Upper lobe of right lung (tissue), 1 donor: Measurements from ENCODE around the gene IL17RC. TPM values are rescaled to one million over a fixed set of nuclear protein-coding genes. Genes with fewer than 3 reads are reported as not detected.
A peak's percentile ranks its signal among the peaks of the same experiment; 100 is the strongest.
"Not testable (repeated sequence)": the region's sequence is repeated elsewhere in the genome, so short reads cannot be mapped to it uniquely, and the experiment has no call there.

Experiments used
- ATAC-seq: fragments of 200-7000 bp; cut with Tn5 transposase; one replicate; pipeline ENCODE4 v1.9.1; 2020; ENCODE audit warnings: mild to moderate bottlenecking, moderate library complexity
- DNase-seq: peaks from one replicate; pipeline ENCODE4 v3.0.0-alpha.2; 2020
- H3K27ac ChIP-seq: fragments of 200-600 bp; one replicate; pipeline ENCODE4 v1.8.0; 2022
- H3K27me3 ChIP-seq: fragments of 200-600 bp; one replicate; pipeline ENCODE4 v1.8.0; 2022; ENCODE audit warnings: mild to moderate bottlenecking
- H3K36me3 ChIP-seq: fragments of 200-600 bp; one replicate; pipeline ENCODE4 v1.8.0; 2022
- H3K4me1 ChIP-seq: fragments of 200-600 bp; one replicate; pipeline ENCODE4 v1.8.0; 2022
- H3K4me3 ChIP-seq: fragments of 200-600 bp; one replicate; pipeline ENCODE4 v1.8.0; 2022; ENCODE audit warnings: mild to moderate bottlenecking
- H3K9me3 ChIP-seq: fragments of 200-600 bp; one replicate; pipeline ENCODE4 v1.8.0; 2022
- intact Hi-C: fragments of 100-400 bp; cut with DNase I; formaldehyde crosslinking; loops from one replicate; pipeline ENCODE4 v1.11.0; 2022
- total RNA-seq: library from RNA; stranded (reverse); fragmentation: NEBNext Ultra II Directional; extraction: Animal tissue kit (Norgen Biotek cat#: 25700); gene quantifications from one replicate; pipeline ENCODE4 v1.2.1, GENCODE V29; 2021
- TF ChIP-seq, protein P1 (sequence below): fragments of 200-600 bp; IDR thresholded peaks from one replicate; pipeline ENCODE4 v1.8.0; 2022; ENCODE audit warnings: antibody characterized with exemption
- donor health status: DM: no; HTN: yes; CAD: no; lungs with severe emphysema.

IL17RC gene
- total RNA-seq, 1 donor from 2014 or later = 26.9 TPM

DNA sequence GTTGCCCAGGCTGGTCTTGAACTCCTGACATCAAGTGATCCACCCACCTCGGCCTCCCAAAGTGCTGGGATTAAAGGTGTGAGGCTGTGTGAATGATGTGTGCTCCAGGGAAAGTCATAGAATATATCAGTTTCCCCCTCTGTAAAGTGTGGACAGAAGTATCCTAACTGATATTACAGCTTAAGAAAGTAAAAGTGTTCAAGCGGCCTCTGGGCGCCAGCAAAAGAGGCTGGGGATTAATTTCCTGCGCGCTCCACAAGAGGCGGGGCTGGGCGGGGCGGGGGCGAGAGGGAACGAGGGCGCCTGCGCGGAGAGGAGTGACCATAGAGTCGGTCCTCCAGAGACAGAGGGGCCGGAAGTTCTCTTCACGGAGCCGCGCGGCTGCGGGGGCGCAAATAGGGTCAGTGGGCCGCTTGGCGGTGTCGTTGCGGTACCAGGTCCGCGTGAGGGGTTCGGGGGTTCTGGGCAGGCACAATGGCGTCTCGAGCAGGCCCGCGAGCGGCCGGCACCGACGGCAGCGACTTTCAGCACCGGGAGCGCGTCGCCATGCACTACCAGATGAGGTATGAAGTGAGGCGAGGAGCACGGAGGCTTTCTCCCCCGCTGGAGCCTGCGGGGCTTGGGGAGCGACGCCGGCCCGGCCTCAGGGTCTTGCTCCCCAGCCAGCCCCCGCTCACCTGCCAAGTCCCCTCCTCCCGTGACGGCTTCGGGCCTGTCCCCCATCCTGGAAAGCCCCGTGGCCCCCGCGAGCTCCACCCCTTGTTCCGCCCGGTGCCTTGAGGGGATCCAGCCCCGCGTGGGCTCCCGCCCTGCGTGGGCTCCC is 26.4 kb upstream of the IL17RC start, which contains the start of gene JAGN1:
Gene JAGN1, plus strand, starts transcription at position 362 of the 823 bp plus-strand sequence. Its CDS starts 113 bp downstream, at position 475.
- TF ChIP-seq, protein P1, sequence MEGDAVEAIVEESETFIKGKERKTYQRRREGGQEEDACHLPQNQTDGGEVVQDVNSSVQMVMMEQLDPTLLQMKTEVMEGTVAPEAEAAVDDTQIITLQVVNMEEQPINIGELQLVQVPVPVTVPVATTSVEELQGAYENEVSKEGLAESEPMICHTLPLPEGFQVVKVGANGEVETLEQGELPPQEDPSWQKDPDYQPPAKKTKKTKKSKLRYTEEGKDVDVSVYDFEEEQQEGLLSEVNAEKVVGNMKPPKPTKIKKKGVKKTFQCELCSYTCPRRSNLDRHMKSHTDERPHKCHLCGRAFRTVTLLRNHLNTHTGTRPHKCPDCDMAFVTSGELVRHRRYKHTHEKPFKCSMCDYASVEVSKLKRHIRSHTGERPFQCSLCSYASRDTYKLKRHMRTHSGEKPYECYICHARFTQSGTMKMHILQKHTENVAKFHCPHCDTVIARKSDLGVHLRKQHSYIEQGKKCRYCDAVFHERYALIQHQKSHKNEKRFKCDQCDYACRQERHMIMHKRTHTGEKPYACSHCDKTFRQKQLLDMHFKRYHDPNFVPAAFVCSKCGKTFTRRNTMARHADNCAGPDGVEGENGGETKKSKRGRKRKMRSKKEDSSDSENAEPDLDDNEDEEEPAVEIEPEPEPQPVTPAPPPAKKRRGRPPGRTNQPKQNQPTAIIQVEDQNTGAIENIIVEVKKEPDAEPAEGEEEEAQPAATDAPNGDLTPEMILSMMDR = peak; percentile 13
- H3K4me3 ChIP-seq = peak within 1 kb of the TSS; percentile 94
- no peaks in the 10 kb centered on the region for H3K27me3 ChIP-seq
- peak; percentile 95 for DNase-seq
- intact Hi-C loops = no loop called here
- H3K36me3 ChIP-seq = peaks cover 11% of the 10 kb centered on the region
- ATAC-seq = peak; percentile 99
- peaks cover 4% of the 10 kb centered on the region for H3K4me1 ChIP-seq
- H3K9me3 ChIP-seq = no peaks in the 10 kb centered on the region
- H3K27ac ChIP-seq = peak within 1 kb of the TSS; percentile 97

DNA sequence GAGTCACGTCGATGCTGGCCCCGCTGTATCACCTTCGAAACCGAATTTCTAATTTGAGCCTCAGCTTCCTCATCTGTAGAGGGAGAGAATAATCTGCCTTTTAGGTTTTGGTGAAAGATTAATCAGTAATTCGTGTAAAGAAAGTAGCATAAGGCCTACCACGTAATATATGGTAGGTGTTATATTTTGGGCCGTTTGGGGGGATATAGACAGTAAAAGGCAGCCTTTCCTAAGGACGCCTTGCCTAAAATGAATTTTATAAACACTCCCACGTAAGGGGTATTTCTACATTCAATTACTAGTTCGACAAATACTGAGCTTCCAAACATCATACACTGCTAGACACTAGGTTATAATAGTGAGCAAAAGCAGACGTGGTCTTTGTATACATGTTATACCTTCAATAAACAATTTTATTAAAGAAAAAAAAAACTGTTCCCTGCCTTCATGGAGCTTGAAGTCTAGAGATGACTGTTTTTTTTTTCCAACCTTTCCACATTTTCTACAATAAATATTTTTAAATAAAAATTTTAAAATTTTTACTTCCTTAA is 25.8 kb upstream of the IL17RC start:
- H3K27me3 ChIP-seq = no peaks in the 10 kb centered on the region
- ATAC-seq (no peak), DNase-seq (no peak)
- peak overlapping the region; percentile 97 for H3K27ac ChIP-seq
- TF ChIP-seq, protein P1 = no peak
- peaks cover 11% of the 10 kb centered on the region for H3K36me3 ChIP-seq
- no peaks in the 10 kb centered on the region for H3K9me3 ChIP-seq
- peak overlapping the region; percentile 94 for H3K4me3 ChIP-seq
- intact Hi-C loops = no loop called here
- peaks cover 4% of the 10 kb centered on the region for H3K4me1 ChIP-seq

DNA sequence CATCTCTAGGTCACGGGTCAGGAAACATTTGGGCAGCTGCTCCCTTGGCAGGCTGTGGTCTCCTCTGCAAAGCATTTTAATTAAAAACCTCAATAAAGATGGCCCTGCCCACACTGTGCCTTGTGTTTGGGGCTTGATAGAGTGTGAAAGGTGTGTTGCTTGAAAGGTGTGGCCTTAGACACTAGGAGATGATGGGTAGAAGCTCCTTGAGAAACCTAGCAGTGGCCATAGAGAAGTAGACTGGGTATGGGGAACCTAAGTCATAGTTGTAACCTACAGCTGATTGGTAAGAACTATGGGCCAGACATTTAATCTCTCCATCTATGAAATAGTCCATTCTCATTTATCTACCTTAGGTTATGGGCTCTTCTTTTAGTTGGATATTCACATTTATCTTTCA is 23.2 kb upstream of the IL17RC start:
- TF ChIP-seq, protein P1 = no peak
- H3K36me3 ChIP-seq = peaks cover 11% of the 10 kb centered on the region
- intact Hi-C loops = no loop called here
- H3K27me3 ChIP-seq = no peaks in the 10 kb centered on the region
- no peak overlapping the region for H3K27ac ChIP-seq
- ATAC-seq (no peak), DNase-seq (no peak)
- no peaks in the 10 kb centered on the region for H3K9me3 ChIP-seq
- no peak overlapping the region for H3K4me3 ChIP-seq
- H3K4me1 ChIP-seq = peaks cover 18% of the 10 kb centered on the region

DNA sequence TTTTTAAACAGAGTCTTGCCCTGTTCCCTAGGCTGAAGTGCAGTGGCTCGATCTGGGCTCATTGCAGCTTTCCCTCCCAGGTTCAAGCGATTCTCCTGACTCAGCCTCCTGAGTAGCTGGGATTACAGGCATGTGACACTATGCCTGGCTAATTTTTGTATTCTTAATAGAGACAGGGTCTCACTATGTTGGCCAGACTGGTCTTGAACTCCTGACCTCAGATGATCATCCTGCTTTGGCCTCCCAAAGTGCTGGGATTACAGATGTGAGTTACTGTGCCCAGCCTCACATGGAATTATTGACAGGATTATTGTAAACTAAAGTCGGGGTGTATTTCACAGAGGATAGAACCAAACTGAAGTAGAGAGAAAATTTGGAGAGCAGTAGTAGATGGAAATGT is 21.2 kb upstream of the IL17RC start:
- Histone ChIP-seq H3K4me1 (peaks cover 19% of the 10 kb centered on the region), H3K36me3 (peaks cover 11% of the 10 kb centered on the region)
- ATAC-seq, DNase-seq, H3K4me3 ChIP-seq, H3K9me3 ChIP-seq, H3K27ac ChIP-seq, H3K27me3 ChIP-seq, intact Hi-C loops: not testable (repeated sequence)

DNA sequence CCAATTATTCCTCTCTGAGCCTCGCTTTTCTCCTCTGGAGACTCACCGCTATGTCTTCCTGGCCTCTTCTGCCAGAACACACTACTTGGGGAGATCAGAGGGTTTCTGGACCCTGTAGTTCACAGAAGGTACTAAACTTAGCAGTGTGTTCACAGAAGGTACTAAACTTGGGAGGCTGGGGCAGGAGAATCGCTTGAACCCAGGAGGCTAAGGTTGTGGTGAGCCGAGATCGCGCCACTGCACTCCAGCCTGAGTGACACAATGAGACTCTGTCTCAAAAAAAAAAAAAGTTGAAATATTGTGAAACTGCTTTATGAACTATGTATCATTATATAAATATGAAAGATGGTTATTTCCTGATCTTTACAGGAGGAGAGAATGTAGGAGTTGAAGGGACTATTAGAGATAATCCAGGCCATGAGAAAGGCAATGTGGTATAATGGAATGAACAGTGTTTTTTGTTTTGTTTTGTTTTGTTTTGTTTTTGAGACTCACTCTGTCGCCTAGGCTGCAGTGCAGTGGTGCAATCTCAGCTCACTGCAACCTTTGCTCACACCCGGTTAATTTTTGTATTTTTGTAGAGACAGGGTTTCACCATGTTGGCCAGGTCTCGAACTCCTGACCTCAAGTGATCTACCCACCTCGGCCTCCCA is 20.0 kb upstream of the IL17RC start:
- intact Hi-C loops = not testable (repeated sequence)

DNA sequence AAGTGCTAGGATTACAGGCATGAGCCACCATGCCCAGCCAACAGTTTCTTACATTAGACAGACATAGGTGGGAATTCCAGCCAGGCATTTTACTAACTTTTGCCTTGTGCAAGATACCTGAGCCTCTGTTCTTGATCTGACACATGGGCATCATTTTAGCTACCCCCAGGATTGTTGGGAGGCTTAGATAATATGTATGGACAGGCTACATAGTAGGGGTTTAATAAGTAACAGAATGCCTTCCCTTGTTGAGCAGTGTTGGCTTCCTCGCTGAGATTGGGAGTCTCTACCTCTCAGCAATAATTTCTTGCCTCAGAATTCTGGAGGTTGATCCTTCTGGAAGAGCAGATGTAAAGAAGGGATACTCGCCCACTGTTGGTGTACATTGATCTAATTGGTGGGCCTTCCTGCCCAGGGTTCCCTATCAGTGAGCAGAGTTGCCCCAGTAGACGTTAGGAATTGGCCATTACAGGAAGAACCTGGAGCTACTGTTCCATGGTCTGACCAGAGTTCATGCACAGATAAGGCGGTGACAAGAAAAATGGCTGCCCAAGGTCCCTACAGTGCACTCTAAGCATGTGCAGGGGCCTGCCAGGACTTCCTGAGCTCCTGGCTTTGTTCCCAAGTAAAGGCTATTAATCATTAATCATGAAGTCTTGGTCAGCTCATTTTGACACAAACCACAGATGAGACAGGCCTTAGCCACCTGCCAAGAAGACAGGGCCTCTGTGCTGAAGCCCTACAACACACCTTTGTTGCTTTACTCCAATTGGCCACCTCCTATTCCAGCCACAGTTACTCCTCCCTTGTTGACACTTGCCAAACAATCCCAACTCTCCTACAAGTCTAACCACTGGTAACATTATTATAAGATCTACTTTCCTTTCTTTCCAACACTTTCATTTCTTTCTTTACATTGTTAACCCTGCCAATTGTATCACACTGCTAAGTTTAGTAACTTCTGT is 19.2 kb upstream of the IL17RC start:
- no peak for DNase-seq
- peaks cover 7% of the 10 kb centered on the region for H3K36me3 ChIP-seq
- ATAC-seq = peak; percentile 86
- TF ChIP-seq, protein P1 = no peak
- no peak overlapping the region for H3K4me3 ChIP-seq
- no peaks in the 10 kb centered on the region for H3K27me3 ChIP-seq
- H3K4me1 ChIP-seq = peaks cover 20% of the 10 kb centered on the region
- intact Hi-C loops = no loop called here
- H3K9me3 ChIP-seq = no peaks in the 10 kb centered on the region
- peak overlapping the region; percentile 74 for H3K27ac ChIP-seq

More for the DNA sequence above, 20.0 kb upstream of the IL17RC start:
- H3K9me3 ChIP-seq, H3K4me3 ChIP-seq, DNase-seq, ATAC-seq, H3K27me3 ChIP-seq: not testable (repeated sequence)
- peak overlapping the region; percentile 74 for H3K27ac ChIP-seq
- peaks cover 11% of the 10 kb centered on the region for H3K36me3 ChIP-seq
- peaks cover 15% of the 10 kb centered on the region for H3K4me1 ChIP-seq
